WERI-Rb-1 (cell line): ENCODE data around the gene MPP1.

ENCODE experiments used
- DNase-seq: peaks from one replicate; pipeline ENCODE4 v3.0.0-alpha.2; 2020
- H3K27ac ChIP-seq: fragments of 250-450 bp; sonication (Bioruptor Pico); 2 replicates; pipeline ENCODE4 v1.5.1; 2020; ENCODE audit warnings: mild to moderate bottlenecking, moderate library complexity
- H3K27me3 ChIP-seq: fragments of 250-450 bp; sonication (Bioruptor Pico); 2 replicates; pipeline ENCODE4 v1.5.1; 2021; ENCODE audit warnings: mild to moderate bottlenecking, low read depth, moderate library complexity; ENCODE audit not compliant: insufficient read depth, severe bottlenecking
- H3K36me3 ChIP-seq: fragments of 250-450 bp; sonication (Bioruptor Pico); 2 replicates; pipeline ENCODE4 v1.5.1; 2020; ENCODE audit warnings: mild to moderate bottlenecking, moderate library complexity
- H3K4me3 ChIP-seq: 2 replicates; pipeline ENCODE4 v1.5.1; 2011; ENCODE audit warnings: low read depth, mild to moderate bottlenecking, control low read depth, low read length
- H3K9me3 ChIP-seq: fragments of 250-450 bp; sonication (Bioruptor Pico); 2 replicates; pipeline ENCODE4 v1.5.1; 2021; ENCODE audit warnings: mild to moderate bottlenecking, moderate library complexity; ENCODE audit not compliant: severe bottlenecking
- TF ChIP-seq, protein P1 (sequence below): IDR thresholded peaks from 2 replicates; pipeline ENCODE4 v1.5.1; 2011; ENCODE audit warnings: low read depth, mild to moderate bottlenecking, control low read depth, inconsistent platforms, low read length

Gene MPP1

DNA sequence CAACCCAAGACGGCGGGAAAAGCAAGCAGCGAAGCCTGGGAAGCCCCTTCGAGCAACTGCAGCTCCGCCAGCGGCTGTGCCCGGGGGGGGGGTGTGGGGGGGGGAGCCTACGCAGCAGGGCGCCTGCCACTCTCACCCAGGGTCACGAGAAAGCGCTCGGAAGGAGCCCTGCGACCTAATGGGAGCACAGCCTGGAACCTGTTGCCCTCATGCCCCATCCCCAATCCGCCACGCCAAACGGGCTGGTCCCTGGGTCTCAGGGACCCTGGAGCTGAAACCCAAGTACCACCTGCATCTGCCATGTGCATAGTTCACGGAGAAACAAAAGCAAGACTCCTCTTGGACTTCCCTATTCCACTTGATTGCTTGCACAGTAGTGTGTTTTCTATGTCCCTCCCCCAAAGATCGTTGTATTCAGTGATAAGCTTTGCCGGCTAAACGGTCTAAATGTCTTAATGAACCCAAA is 54.0 kb downstream of the MPP1 start:
- TF ChIP-seq, protein P1, sequence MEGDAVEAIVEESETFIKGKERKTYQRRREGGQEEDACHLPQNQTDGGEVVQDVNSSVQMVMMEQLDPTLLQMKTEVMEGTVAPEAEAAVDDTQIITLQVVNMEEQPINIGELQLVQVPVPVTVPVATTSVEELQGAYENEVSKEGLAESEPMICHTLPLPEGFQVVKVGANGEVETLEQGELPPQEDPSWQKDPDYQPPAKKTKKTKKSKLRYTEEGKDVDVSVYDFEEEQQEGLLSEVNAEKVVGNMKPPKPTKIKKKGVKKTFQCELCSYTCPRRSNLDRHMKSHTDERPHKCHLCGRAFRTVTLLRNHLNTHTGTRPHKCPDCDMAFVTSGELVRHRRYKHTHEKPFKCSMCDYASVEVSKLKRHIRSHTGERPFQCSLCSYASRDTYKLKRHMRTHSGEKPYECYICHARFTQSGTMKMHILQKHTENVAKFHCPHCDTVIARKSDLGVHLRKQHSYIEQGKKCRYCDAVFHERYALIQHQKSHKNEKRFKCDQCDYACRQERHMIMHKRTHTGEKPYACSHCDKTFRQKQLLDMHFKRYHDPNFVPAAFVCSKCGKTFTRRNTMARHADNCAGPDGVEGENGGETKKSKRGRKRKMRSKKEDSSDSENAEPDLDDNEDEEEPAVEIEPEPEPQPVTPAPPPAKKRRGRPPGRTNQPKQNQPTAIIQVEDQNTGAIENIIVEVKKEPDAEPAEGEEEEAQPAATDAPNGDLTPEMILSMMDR, result no peak
- DNase-seq, result no peak
- H3K36me3 ChIP-seq, result no peaks in the 10 kb centered on the region
- peak overlapping the region; percentile 54 for H3K4me3 ChIP-seq
- H3K27me3 ChIP-seq, result peaks cover 16% of the 10 kb centered on the region
- no peak overlapping the region for H3K27ac ChIP-seq
- no peaks in the 10 kb centered on the region for H3K9me3 ChIP-seq

DNA sequence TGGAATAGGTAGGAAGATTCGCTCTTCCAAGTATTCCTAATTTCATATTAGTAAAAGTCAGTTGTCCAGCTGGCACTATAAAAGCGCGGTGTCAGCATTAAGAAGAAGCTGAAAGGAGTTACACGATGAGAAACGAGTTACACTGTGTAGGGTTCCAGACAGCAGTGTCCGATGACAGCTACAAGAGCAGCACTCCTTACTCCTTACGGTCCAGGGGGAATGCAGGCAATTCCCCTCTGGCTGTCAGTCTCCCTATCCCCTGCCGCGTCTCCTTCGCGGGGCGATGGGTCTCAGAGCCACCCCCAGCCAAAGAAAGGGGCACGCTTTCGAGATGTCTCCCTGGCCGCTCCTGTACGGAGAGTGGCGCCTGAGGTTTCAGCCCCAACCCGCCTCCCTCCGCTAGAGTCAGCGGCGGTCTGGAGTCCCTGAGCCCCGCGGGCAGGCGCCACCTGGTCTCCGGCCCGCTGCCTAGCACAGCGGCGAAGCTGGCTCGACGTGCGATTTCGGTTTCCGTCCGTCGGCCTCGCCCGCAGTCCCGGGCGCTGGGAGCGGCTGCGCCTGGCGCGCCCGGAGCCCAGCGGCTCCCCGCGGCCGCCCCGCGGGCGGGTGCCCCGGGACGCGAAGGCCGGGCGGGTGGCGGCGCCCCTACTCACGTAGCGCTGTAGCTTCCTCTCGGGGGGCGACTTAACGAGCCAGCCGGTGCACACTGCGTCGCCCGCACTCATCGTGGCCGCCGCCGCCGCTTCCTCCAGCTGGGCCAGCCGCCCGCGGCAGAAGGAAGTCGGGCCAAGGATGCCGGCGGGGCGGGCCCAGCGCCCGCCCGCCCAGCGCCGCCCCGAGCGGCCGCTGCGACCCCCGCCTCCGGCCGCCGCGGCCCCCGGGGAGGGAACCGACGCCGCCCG is 54.7 kb downstream of the MPP1 start, which contains the start of gene GAB3:
Gene GAB3 (minus strand): TSS at position 777 of the 902 bp plus-strand sequence. CDS start 52 bp downstream, at position 725.
- Histone ChIP-seq H3K27me3 (peaks cover 16% of the 10 kb centered on the region), H3K27ac (no peak within 1 kb of the TSS), H3K4me3 (peak within 1 kb of the TSS; percentile 54), H3K9me3 (peaks cover 1% of the 10 kb centered on the region), H3K36me3 (no peaks in the 10 kb centered on the region)
- DNase-seq, result peak; percentile 51
- TF ChIP-seq, protein P1, result no peak

DNA sequence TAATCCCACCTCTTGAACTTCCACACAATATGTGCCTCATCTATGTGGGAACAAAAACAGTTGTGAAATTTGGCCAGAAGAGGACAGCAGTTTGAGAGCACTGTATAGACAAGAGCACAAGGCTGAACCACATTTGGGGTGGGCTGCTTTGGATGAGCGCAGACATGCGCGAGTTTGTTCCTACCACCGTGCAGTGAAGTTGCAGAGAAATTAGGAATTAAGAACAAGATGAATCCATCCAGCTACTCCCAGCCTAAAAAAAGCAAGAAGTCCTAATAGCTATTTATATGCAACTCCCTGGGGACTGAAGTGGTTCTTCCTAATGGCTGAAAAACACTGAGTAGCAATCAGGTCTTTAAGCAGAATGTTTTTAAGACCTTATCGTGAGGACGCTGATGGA is 55.4 kb downstream of the MPP1 start:
- Histone ChIP-seq H3K9me3 (peaks cover 4% of the 10 kb centered on the region), H3K36me3 (no peaks in the 10 kb centered on the region), H3K4me3 (no peak overlapping the region), H3K27me3 (peaks cover 16% of the 10 kb centered on the region), H3K27ac (no peak overlapping the region)
- DNase-seq, result no peak
- TF ChIP-seq, protein P1, result no peak

DNA sequence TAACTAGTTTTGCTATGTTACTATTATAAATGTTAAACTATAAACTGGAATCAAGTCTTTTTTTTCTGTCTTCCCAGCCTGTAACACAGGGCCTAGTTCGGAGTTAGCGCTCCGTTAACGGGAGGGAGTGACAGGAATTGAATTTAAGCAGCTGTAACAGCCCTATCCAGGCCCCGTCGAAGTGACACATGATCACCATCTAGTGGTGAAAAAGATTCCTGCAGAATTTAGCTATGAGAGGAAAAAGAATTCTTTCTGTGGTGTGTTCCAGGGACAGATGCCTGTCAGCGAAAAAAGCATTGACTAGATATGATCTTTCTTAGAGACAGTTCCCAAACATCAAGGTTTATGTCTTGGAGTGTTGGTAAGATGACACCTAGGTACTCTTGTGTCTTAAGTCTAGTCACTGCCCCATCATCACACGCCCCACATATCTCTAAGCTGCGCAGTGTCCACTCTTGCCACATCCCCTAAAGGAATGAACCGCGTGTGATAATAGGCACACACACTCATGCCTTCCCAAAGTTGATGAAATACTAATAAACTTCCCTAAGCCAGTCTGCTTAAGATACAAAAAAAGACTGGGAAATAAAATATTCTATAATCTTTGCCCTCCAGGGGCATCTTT is 56.5 kb downstream of the MPP1 start:
- TF ChIP-seq, protein P1, result peak; percentile 74
- peaks cover 4% of the 10 kb centered on the region for H3K9me3 ChIP-seq
- DNase-seq, result peak; percentile 49

DNA sequence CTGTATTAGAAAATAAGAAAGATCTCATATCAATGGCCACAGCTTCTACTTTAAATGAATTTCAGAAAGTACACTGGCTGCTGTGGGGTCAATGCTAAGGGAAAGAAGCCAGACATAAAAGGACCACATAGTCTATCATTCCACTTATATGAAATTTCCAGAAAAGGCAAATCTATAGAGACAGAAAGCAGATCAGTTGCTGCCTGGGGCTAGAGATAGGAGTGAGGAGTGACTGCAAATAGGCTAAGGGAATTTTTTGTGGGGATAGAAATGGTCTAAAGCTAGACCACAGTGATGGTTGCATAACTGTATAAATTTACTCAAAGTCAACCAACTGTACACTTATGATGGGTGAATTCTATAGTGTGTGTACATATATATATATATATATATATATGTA is 62.7 kb downstream of the MPP1 start:
- Histone ChIP-seq H3K27me3 (no peaks in the 10 kb centered on the region), H3K36me3 (no peaks in the 10 kb centered on the region), H3K9me3 (peaks cover 4% of the 10 kb centered on the region), H3K4me3 (no peak overlapping the region), H3K27ac (no peak overlapping the region)
- TF ChIP-seq, protein P1, result no peak
- DNase-seq, result no peak

More for the DNA sequence above, 56.5 kb downstream of the MPP1 start:
- Histone ChIP-seq H3K27me3 (peaks cover 16% of the 10 kb centered on the region), H3K27ac (no peak overlapping the region), H3K4me3 (no peak overlapping the region), H3K36me3 (no peaks in the 10 kb centered on the region)
